Kidney tubule cell (primary cell): ENCODE measurements around the gene AFMID.

ENCODE experiments used
- DNase-seq: peaks from one replicate; pipeline ENCODE4 v3.0.0-alpha.2; 2018; ENCODE audit warnings: low spot score

Gene AFMID

GRCh38 chr17:78255029-78255656, 68.0 kb downstream of the AFMID start:
- DNase-seq = no peak

- no peak for DNase-seq
Observed at GRCh38 chr17:78255953-78256706, 69.0 kb downstream of the AFMID start.

DNA sequence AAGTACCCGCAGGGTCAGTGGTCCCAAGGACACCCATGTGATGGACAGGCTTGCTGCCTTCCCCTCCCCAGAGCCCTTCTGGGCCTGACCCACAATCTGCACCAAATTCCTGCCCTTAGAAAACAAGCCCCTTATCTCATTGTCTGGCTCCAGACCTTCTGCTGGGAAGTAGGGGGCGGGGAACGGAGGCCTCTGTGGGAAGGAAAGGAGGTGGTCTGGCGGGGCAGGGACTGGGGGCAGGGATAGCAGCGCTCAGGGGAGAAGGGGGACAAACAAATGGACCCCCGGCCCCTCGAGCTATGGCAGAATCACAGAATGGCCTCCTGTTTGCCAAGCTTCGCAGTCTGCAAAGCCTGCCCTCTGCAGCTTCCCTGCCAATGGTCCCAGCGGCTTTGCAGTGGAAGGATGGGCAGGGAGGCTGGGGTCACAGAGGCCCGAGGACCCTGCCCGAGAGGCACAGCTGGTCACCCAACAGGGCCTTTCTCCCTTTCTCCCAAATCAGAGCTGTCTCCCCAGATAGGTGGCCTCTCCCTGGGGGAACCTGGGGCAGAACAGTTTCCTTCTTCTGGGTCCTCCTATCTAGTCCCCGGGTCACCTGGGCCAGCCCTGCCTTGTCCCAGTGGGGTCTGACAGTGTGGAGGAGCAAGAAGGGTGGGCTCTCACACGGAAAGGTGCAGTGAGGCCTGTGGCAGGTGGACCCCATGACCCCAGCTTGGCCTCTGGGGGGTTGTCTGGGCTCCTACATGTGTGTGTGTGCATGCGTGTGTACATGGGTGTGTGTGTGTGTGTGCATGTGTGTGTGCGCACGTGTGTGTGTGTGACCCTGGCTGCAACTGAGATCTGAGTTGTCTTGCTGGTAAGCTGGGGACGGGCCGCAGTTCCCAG, 69.8 kb downstream of the AFMID start:
- no peak for DNase-seq
